ENCODE measurements around the gene WNT7A. TPM values are rescaled to one million over a fixed set of nuclear protein-coding genes. Genes with fewer than 3 reads are reported as not detected.
A peak's percentile ranks its signal among the peaks of the same experiment; 100 is the strongest.

Gene WNT7A
- polyA plus RNA-seq, 1 of the 3 experiments (the other 2 are of a cell fraction), result not detected

GRCh38 chr3:13885704-13886010 is 5.8 kb upstream of the WNT7A start:
- no peak for TF ChIP-seq TCF12 (IDR thresholded peaks at IDR 0.05)
- no peak for TF ChIP-seq RCOR1 (IDR thresholded peaks at IDR 0.05; ENCODE audit: low read length)
- no peak for TF ChIP-seq CTCF (IDR thresholded peaks at IDR 0.05)
- TF ChIP-seq FOXJ3 (CRISPR knock-in tag; IDR thresholded peaks at IDR 0.05), result no peak
- no peak for TF ChIP-seq MEF2A (IDR thresholded peaks at IDR 0.05; ENCODE audit: borderline replicate concordance, low read depth)
- TF ChIP-seq RFX5 (IDR thresholded peaks at IDR 0.05; ENCODE audit: low read length), result no peak
- no peak for TF ChIP-seq EZH2phosphoT487 (IDR thresholded peaks at IDR 0.05; ENCODE audit: borderline replicate concordance, low read depth)
- no peak for TF ChIP-seq EP300 (IDR thresholded peaks at IDR 0.05; ENCODE audit: borderline replicate concordance in 1 of 2, low read depth in 1 of 2, low read length in 1 of 2)
- TF ChIP-seq ELF1 (IDR thresholded peaks at IDR 0.05), result no peak
- no peak for TF ChIP-seq SIN3A (IDR thresholded peaks at IDR 0.05; ENCODE audit: borderline replicate concordance, low read depth, low read length)
- TF ChIP-seq NFIC (IDR thresholded peaks at IDR 0.05; ENCODE audit: borderline replicate concordance), result no peak
- TF ChIP-seq FOSL2 (IDR thresholded peaks at IDR 0.05; ENCODE audit: borderline replicate concordance, low read depth), result no peak
- no peak for TF ChIP-seq MXI1 (IDR thresholded peaks at IDR 0.05; ENCODE audit: low read depth, low read length)
- TF ChIP-seq YY1 (IDR thresholded peaks at IDR 0.05; ENCODE audit: low read depth), result no peak
- no peak for TF ChIP-seq TEAD4 (IDR thresholded peaks at IDR 0.05; ENCODE audit: borderline replicate concordance, insufficient read depth)
- no peak for TF ChIP-seq ZBTB33 (IDR thresholded peaks at IDR 0.05; ENCODE audit: borderline replicate concordance, low read depth)
- TF ChIP-seq NRF1 (IDR thresholded peaks at IDR 0.05; ENCODE audit: low read depth, low read length), result no peak
- TF ChIP-seq RAD21 (IDR thresholded peaks at IDR 0.05; ENCODE audit: low read length), result no peak
- no peak for TF ChIP-seq JUND (IDR thresholded peaks at IDR 0.05)
- no peak for TF ChIP-seq RXRA (IDR thresholded peaks at IDR 0.05; ENCODE audit: borderline replicate concordance, low read depth)
- peak overlapping the region in 1 of 2 experiments; percentile 28; a peak in 1 of 4 replicates for H3K4me3 ChIP-seq (ENCODE audit: low read depth in 2 of 2, low read length in 1 of 2)
- no peaks in the 10 kb centered on the region for H3K9me3 ChIP-seq
- no peaks in the 10 kb centered on the region for H3K79me2 ChIP-seq (ENCODE audit: insufficient read depth)
- H3K4me2 ChIP-seq, result no peak overlapping the region
- no peaks in the 10 kb centered on the region for H3K9me2 ChIP-seq
- no peak overlapping the region for H3K9ac ChIP-seq
- ChIA-PET CTCF (interaction anchor here (0.6 to 18.8 kb wide), 31 partner anchors 9 to 386 kb away, joined by 3 to 979 read pairs (median 4); no protein-coding TSS in a partner anchor), POLR2A (no interaction called here)
- H3K36me3 ChIP-seq (replicated peaks in 1 of 2; ENCODE audit: control insufficient read depth in 1 of 2, insufficient read depth in 2 of 2, low read length in 1 of 2), result no peaks in the 10 kb centered on the region
- no peaks in the 10 kb centered on the region for H4K20me1 ChIP-seq (ENCODE audit: insufficient read depth)
- DNase-seq, result no peak
- no peak overlapping the region for H3K27ac ChIP-seq (ENCODE audit: low read depth in 2 of 2, low read length in 1 of 2)
- H3K4me1 ChIP-seq (ENCODE audit: control insufficient read depth in 1 of 2, insufficient read depth in 2 of 2, low read depth in 1 of 2, low read length in 1 of 2), result no peaks in the 10 kb centered on the region; a peak in 1 of 4 replicates
- 10% methylated on average over 8 of the region's 8 CpGs for WGBS (ENCODE audit: low lambda C conversion rate)
- H3F3A ChIP-seq (replicated peaks; ENCODE audit: insufficient read depth), result no peaks in the 10 kb centered on the region
- no peak overlapping the region for H2AFZ ChIP-seq (ENCODE audit: low read depth)
- H3K27me3 ChIP-seq (ENCODE audit: insufficient read depth), result peaks cover 11% of the 10 kb centered on the region; the same call in 1 of the 2 replicates

Measured in SK-N-SH (cell line).